ENCODE results near the gene ISYNA1. TPM values are rescaled to one million over a fixed set of nuclear protein-coding genes. Genes with fewer than 3 reads are reported as not detected.

The ISYNA1 gene
- total RNA-seq, 8 experiments from 2014 or later, result 7.2 to 157 (median 86.2) TPM

- H3K4me3 ChIP-seq, result no peak overlapping the region
- in situ Hi-C loops (cut with MboI; ENCODE audit: low pct_unique_long_range_greater_than_20kb in 2 of 9, low sequenced_read_pairs in 9 of 9, unreplicated experiment in 9 of 9), result loop anchor here in 4 of 9 experiments (25.0 kb wide), 2 partner anchors 372 to 397 kb away; partner anchors contain the start of gene UPF1 (in 1 of the 4)
- 98 to 100% (median 100%) methylated on average over 2 to 10 of the region's 30 CpGs; no CpG with 5 or more reads in 7 of the 10 experiments for WGBS, 10 experiments
- ATAC-seq (replicated peaks in 6 of 8), result no peak
- H3K4me1 ChIP-seq (replicated peaks in 1 of 2), result peaks cover 15 to 17% of the 10 kb centered on the region in 2 donors
- no peak overlapping the region for H3K27ac ChIP-seq
Observed at GRCh38 chr19:18465214-18465963, 27.5 kb upstream of the ISYNA1 start.

DNA sequence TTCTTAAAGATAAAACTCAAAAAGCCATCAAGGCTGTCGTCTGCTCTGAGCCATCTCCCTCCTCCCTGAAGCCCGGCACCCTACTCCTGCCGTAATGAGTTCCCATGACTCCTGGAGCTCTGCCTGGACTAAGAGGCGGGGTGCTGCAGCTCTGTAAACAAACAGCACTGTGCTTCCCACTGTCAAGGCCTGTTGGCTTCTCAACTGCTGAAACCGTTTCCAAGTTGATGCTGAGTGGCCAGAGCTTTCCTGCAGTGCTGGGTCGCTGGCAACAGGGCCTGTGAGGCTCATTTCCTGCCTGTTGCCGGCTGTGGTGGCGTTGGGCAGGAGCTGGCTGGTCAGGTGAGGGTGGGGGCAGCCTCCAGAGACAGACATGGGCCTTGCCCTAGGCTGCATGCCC, 26.7 kb upstream of the ISYNA1 start:
- Histone ChIP-seq H3K27ac (no peak overlapping the region), H3K4me3 (no peak overlapping the region), H3K4me1 (replicated peaks in 1 of 2) (peaks cover 14 to 17% of the 10 kb centered on the region in 2 donors)
- in situ Hi-C loops (cut with MboI; ENCODE audit: low pct_unique_long_range_greater_than_20kb in 2 of 9, low sequenced_read_pairs in 9 of 9, unreplicated experiment in 9 of 9), result loop anchor here in 4 of 9 experiments (25.0 kb wide), 2 partner anchors 373 to 398 kb away; partner anchors contain the start of gene UPF1 (in 1 of the 4)
- WGBS, 10 experiments, result 19 to 80% (median 60%) methylated on average over 1 to 7 of the region's 8 CpGs; no CpG with 5 or more reads in 3 of the 10 experiments
- peak in 5 of 8 experiments; percentile 30 to 80 (median 60) for ATAC-seq (replicated peaks in 6 of 8)

DNA sequence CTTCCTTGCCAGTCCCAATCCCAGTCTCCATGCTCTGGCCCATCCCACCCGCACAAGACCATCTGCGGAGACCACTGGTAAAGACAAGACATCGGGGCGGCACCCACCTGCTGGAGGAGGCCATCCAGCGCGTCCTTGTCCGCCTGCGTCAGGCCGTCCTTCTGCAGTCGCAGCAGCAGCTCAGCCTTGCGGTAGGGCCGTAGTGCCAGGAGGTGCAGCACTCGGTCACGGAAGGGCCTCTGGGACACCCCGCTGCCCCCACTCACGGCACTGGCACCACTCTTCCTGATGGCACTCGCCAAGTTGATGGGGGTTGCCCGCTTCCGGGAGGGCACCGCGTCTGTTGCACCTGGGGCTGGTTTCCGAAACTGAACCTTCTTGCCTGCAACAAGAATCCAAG, 23.5 kb upstream of the ISYNA1 start:
- Histone ChIP-seq H3K27ac (peak overlapping the region in 1 of 2 donors; percentile 76), H3K4me3 (no peak overlapping the region), H3K4me1 (replicated peaks in 1 of 2) (peaks cover 10 to 14% of the 10 kb centered on the region in 2 donors)
- ATAC-seq (replicated peaks in 6 of 8), result no peak
- 88 to 100% (median 97%) methylated on average over 3 to 7 of the region's 22 CpGs; no CpG with 5 or more reads in 6 of the 10 experiments for WGBS, 10 experiments
- in situ Hi-C loops (cut with MboI; ENCODE audit: low pct_unique_long_range_greater_than_20kb in 2 of 9, low sequenced_read_pairs in 9 of 9, unreplicated experiment in 9 of 9), result loop anchor here in 4 of 9 experiments (25.0 kb wide), 2 partner anchors 376 to 401 kb away; partner anchors contain the start of gene UPF1 (in 1 of the 4)

DNA sequence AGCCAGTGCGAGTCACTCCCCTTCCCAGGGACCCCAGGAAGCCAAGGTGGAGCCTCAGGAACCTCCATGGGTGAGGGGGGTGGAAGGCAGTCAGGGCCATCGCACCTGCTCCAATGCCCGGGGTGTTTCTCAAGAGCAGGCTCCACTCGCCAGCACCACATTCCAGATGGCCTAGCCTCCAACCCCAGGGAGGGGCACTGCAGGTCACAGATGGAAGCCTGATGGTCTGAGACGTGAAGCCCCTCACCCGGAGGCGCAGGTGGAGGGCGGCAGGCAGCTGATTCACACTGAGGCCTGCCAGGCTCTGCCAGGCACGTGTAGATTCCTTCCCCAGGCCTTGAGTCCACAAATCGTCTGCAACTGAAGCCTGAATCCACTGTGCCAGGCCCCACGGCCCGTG, 23.0 kb upstream of the ISYNA1 start:
- 40 to 100% (median 100%) methylated on average over 1 to 5 of the region's 12 CpGs; no CpG with 5 or more reads in 7 of the 10 experiments for WGBS, 10 experiments
- no peak overlapping the region for H3K4me3 ChIP-seq
- peaks cover 10 to 14% of the 10 kb centered on the region in 2 donors for H3K4me1 ChIP-seq (replicated peaks in 1 of 2)
- in situ Hi-C loops (cut with MboI; ENCODE audit: low pct_unique_long_range_greater_than_20kb in 2 of 9, low sequenced_read_pairs in 9 of 9, unreplicated experiment in 9 of 9), result loop anchor here in 4 of 9 experiments (25.0 kb wide), 2 partner anchors 376 to 401 kb away; partner anchors contain the start of gene UPF1 (in 1 of the 4)
- H3K27ac ChIP-seq, result peak overlapping the region; percentile 76 to 81
- ATAC-seq (replicated peaks in 6 of 8), result no peak

DNA sequence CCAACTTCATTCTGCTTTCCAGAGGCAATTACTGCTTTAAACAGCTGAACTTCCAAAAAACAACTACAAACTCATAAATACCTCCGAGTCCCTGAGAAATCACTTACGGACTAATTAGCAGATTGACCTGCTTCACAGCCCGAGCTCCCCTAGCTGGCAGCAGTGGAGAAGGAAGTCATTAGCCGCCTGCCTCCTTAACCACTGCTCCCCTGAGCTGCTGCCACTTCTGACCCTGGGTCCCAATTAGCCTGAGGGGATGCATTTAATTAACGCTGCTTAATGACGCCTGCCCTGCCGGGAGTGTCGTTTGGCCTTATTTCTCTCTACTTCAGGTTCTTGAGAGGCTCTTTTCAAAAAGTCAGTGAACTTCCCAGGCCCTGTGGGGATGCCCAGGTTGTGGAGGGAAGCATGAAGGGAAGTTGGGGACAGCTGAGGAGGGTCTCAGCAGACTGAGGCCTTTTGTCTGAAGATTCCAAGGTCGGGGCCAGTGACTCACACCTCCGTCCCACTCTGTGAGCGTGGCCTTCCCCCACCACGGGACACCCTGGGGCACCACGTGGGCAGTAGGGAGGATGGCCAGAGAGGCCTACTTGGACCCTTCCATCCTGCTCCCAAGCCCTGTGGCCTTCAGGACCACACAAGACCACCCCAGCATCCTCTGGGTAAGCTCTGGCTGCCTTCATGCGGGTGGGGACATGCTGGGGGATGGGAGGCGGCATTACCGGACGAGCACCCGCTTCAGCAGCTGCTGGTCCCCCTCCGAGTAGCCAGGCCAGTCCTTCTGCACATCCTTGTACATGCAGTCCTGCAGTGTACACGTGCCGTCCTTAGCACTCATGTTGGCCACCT, 19.8 kb upstream of the ISYNA1 start:
- in situ Hi-C loops (cut with MboI; ENCODE audit: low pct_unique_long_range_greater_than_20kb in 2 of 9, low sequenced_read_pairs in 9 of 9, unreplicated experiment in 9 of 9), result loop anchor here in 4 of 9 experiments (25.0 kb wide), 2 partner anchors 380 to 405 kb away; partner anchors contain the start of gene UPF1 (in 1 of the 4)
- no peak for ATAC-seq (replicated peaks in 6 of 8)
- Histone ChIP-seq H3K4me1 (replicated peaks in 1 of 2) (peaks cover 10 to 16% of the 10 kb centered on the region in 2 donors), H3K4me3 (no peak overlapping the region), H3K27ac (no peak overlapping the region)
- 53 to 89% (median 62%) methylated on average over 2 to 6 of the region's 21 CpGs; no CpG with 5 or more reads in 3 of the 10 experiments for WGBS, 10 experiments

- Histone ChIP-seq H3K4me3 (no peak overlapping the region), H3K4me1 (replicated peaks in 1 of 2) (peaks cover 17 to 23% of the 10 kb centered on the region in 2 donors), H3K27ac (no peak overlapping the region)
- ATAC-seq (replicated peaks in 6 of 8), result no peak
- in situ Hi-C loops (cut with MboI; ENCODE audit: low pct_unique_long_range_greater_than_20kb in 2 of 9, low sequenced_read_pairs in 9 of 9, unreplicated experiment in 9 of 9), result loop anchor here in 4 of 9 experiments (25.0 kb wide), 2 partner anchors 380 to 405 kb away; partner anchors contain the start of gene UPF1 (in 1 of the 4)
- WGBS, 10 experiments, result 62 to 100% (median 100%) methylated on average over 1 to 3 of the region's 9 CpGs; no CpG with 5 or more reads in 5 of the 10 experiments
Observed at GRCh38 chr19:18456974-18457373, 19.0 kb upstream of the ISYNA1 start.

DNA sequence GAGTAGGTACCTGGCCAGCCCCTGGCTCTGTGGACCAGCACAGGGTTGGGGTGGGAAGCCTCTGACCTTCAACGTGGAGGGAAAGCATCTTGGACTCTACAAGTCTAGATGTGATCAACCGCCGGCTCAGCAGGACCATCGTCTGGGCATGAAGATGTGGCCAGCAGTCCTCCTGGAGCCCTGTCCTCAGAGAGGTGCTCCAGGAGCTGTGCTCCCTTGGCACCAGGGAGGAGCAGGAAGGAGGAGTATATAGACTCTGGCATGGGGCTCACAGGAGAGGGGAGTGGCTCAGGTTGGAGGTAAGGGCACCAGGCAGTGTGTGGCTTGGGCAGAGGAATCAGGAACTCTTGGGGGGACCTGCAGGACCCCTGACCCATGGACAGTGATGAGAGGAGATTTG, 18.3 kb upstream of the ISYNA1 start:
- H3K4me1 ChIP-seq (replicated peaks in 1 of 2), result peaks cover 24 to 28% of the 10 kb centered on the region in 2 donors
- 29% methylated on average over 1 of the region's 4 CpGs; no CpG with 5 or more reads in 9 of the 10 experiments for WGBS, 10 experiments
- no peak for ATAC-seq (replicated peaks in 6 of 8)
- H3K4me3 ChIP-seq, result no peak overlapping the region
- H3K27ac ChIP-seq, result no peak overlapping the region
- in situ Hi-C loops (cut with MboI; ENCODE audit: low pct_unique_long_range_greater_than_20kb in 2 of 9, low sequenced_read_pairs in 9 of 9, unreplicated experiment in 9 of 9), result loop anchor here in 4 of 9 experiments (25.0 kb wide), 2 partner anchors 381 to 406 kb away; partner anchors contain the start of gene UPF1 (in 1 of the 4)

GRCh38 chr19:18453269-18454024, 15.5 kb upstream of the ISYNA1 start:
- Histone ChIP-seq H3K4me3 (no peak overlapping the region), H3K27ac (no peak overlapping the region), H3K4me1 (replicated peaks in 1 of 2) (peaks cover 16 to 19% of the 10 kb centered on the region in 2 donors)
- in situ Hi-C loops (cut with MboI; ENCODE audit: low pct_unique_long_range_greater_than_20kb in 2 of 9, low sequenced_read_pairs in 9 of 9, unreplicated experiment in 9 of 9), result loop anchor here in 4 of 9 experiments (25.0 kb wide), 2 partner anchors 384 to 409 kb away; partner anchors contain the start of gene UPF1 (in 1 of the 4)
- WGBS, 10 experiments, result 20 to 100% (median 86%) methylated on average over 1 to 10 of the region's 10 CpGs
- ATAC-seq (replicated peaks in 6 of 8), result peak in 2 of 8 experiments; percentile 59 to 67

GRCh38 chr19:18452386-18452785, 14.5 kb upstream of the ISYNA1 start:
- ATAC-seq (replicated peaks in 6 of 8), result no peak
- 83% methylated on average over 1 of the region's 3 CpGs; no CpG with 5 or more reads in 9 of the 10 experiments for WGBS, 10 experiments
- Histone ChIP-seq H3K4me1 (replicated peaks in 1 of 2) (peaks cover 17 to 19% of the 10 kb centered on the region in 2 donors), H3K27ac (peak overlapping the region in 1 of 2 donors; percentile 50), H3K4me3 (no peak overlapping the region)
- in situ Hi-C loops (cut with MboI; ENCODE audit: low pct_unique_long_range_greater_than_20kb in 2 of 9, low sequenced_read_pairs in 9 of 9, unreplicated experiment in 9 of 9), result loop anchor here in 4 of 9 experiments (25.0 kb wide), 2 partner anchors 385 to 410 kb away; partner anchors contain the start of gene UPF1 (in 1 of the 4)

- Histone ChIP-seq H3K4me3 (no peak overlapping the region), H3K27ac (peak overlapping the region; percentile 8 to 50), H3K4me1 (replicated peaks in 1 of 2) (peaks cover 19 to 20% of the 10 kb centered on the region in 2 donors)
- WGBS, 10 experiments, result 0 to 40% (median 20%) methylated on average over 2 to 3 of the region's 26 CpGs; no CpG with 5 or more reads in 7 of the 10 experiments
- ATAC-seq (replicated peaks in 6 of 8), result peak; percentile 69 to 99 (median 98)
- in situ Hi-C loops (cut with MboI; ENCODE audit: low pct_unique_long_range_greater_than_20kb in 2 of 9, low sequenced_read_pairs in 9 of 9, unreplicated experiment in 9 of 9), result loop anchor here in 4 of 9 experiments (25.0 kb wide), 2 partner anchors 386 to 411 kb away; partner anchors contain the start of gene UPF1 (in 1 of the 4)
Observed at GRCh38 chr19:18450931-18451836, 13.3 kb upstream of the ISYNA1 start.

Measured in motor neuron (in vitro differentiated cells).